Keratinocyte (primary cell): ENCODE measurements around the gene FGF1. TPM values are rescaled to one million over a fixed set of nuclear protein-coding genes. Genes with fewer than 3 reads are reported as not detected.

Source experiments
- DNase-seq: peaks from one replicate; pipeline ENCODE4 v3.0.0-alpha.2; 2011; ENCODE audit warnings: low read depth, missing footprints, low spot score
- FAIRE-seq: peaks from 2 replicates; lab custom pipeline; 2011; peaks lifted over from hg19 to GRCh38; lab: Jason Lieb, UNC
- H2AFZ ChIP-seq: 2 replicates; pipeline ENCODE4 v1.6.0; 2012; ENCODE audit warnings: low read length, control low read depth, inconsistent platforms; ENCODE audit not compliant: control insufficient read depth
- H3K27ac ChIP-seq: 2 replicates; pipeline ENCODE4 v1.5.1; 2011; ENCODE audit warnings: low read length; ENCODE audit not compliant: control insufficient read depth, insufficient read depth
- H3K27me3 ChIP-seq: 3 replicates; pipeline ENCODE4 v1.6.0; 2011; ENCODE audit warnings: low read length; ENCODE audit not compliant: control insufficient read depth, insufficient read depth; ENCODE audit errors: extremely low read depth
- H3K36me3 ChIP-seq, 2 experiments: 2 replicates in 1 of 2; 3 replicates in 1 of 2; pipeline ENCODE4 v1.5.1; 2011; ENCODE audit warnings: low read length in 2 of 2, mild to moderate bottlenecking in 1 of 2; ENCODE audit not compliant: control insufficient read depth in 2 of 2, insufficient read depth in 2 of 2; ENCODE audit errors: extremely low read depth in 1 of 2
- H3K4me1 ChIP-seq: 3 replicates; pipeline ENCODE4 v1.5.1; 2011; ENCODE audit warnings: low read length; ENCODE audit not compliant: control insufficient read depth, insufficient read depth; ENCODE audit errors: extremely low read depth
- H3K4me2 ChIP-seq: 3 replicates; pipeline ENCODE4 v1.6.0; 2011; ENCODE audit warnings: low read depth, low read length; ENCODE audit not compliant: control insufficient read depth, insufficient read depth; ENCODE audit errors: extremely low read depth
- H3K4me3 ChIP-seq, 3 experiments: fragments of 200-600 bp in 1 of 3; sonication (generic) in 1 of 3; 2 replicates in 2 of 3; 3 replicates in 1 of 3; pipeline ENCODE4 v1.5.1; 2011 to 2016; ENCODE audit warnings: low read length in 3 of 3, mild to moderate bottlenecking in 3 of 3, control low read depth in 2 of 3, inconsistent platforms in 1 of 3, low read depth in 1 of 3, mixed read lengths in 1 of 3, mixed run types in 1 of 3, moderate library complexity in 1 of 3; ENCODE audit not compliant: control insufficient read depth in 2 of 3, insufficient read depth in 2 of 3; ENCODE audit errors: extremely low read depth in 1 of 3
- H3K79me2 ChIP-seq: 2 replicates; pipeline ENCODE4 v1.6.0; 2012; ENCODE audit warnings: low read length; ENCODE audit not compliant: control insufficient read depth, insufficient read depth
- H3K9ac ChIP-seq: 3 replicates; pipeline ENCODE4 v1.6.0; 2011; ENCODE audit warnings: low read length; ENCODE audit not compliant: control insufficient read depth, insufficient read depth; ENCODE audit errors: extremely low read depth
- H3K9me1 ChIP-seq: 3 replicates; pipeline ENCODE4 v1.6.0; 2011; ENCODE audit warnings: low read length; ENCODE audit not compliant: control insufficient read depth, insufficient read depth; ENCODE audit errors: extremely low read depth
- H3K9me3 ChIP-seq: 2 replicates; pipeline ENCODE4 v1.5.1; 2012; ENCODE audit warnings: low read depth, low read length; ENCODE audit not compliant: control insufficient read depth
- H4K20me1 ChIP-seq: 3 replicates; pipeline ENCODE4 v1.6.0; 2011; ENCODE audit warnings: low read length; ENCODE audit not compliant: control insufficient read depth, insufficient read depth; ENCODE audit errors: extremely low read depth
- EZH2 ChIP-seq: IDR thresholded peaks from one replicate; pipeline ENCODE4 v1.6.1; 2012; ENCODE audit warnings: inconsistent platforms, mild to moderate bottlenecking, low read length, moderate library complexity
- dilution Hi-C: fragments of 300-500 bp; cut with MboI; formaldehyde crosslinking; loops from one replicate; pipeline ENCODE4 v1.7.0; 2020; ENCODE audit warnings: low sequenced_read_pairs; ENCODE audit not compliant: extremely low pct_ligation_motif_present
- polyA plus RNA-seq, 5 experiments: library from polyadenylated mRNA; depleted of rRNA in 3 of 5; stranded (reverse) in 3 of 5; stranded (forward) in 1 of 5; unstranded in 1 of 5; fragments of >200 nt; gene quantifications; 1 replicate in 1 of 5; 2 replicates in 3 of 5; 3 replicates in 1 of 5; pipeline versions ENCODE4 v1.2.1 to v1.2.3, GENCODE V29; 2011 to 2012; ENCODE audit warnings: missing spikeins in 2 of 5, low read depth in 1 of 5, low replicate concordance in 1 of 5
- TF ChIP-seq, protein P1 (sequence below), 3 experiments: IDR thresholded peaks in 1 of 3; conservative IDR thresholded peaks in 1 of 3; optimal IDR thresholded peaks in 1 of 3; 2 replicates in 2 of 3; 3 replicates in 1 of 3; pipeline versions ENCODE3 to v1.5.1; 2011; ENCODE audit warnings: low read length in 3 of 3, mild to moderate bottlenecking in 3 of 3, moderate library complexity in 2 of 3, control low read depth in 1 of 3, inconsistent platforms in 1 of 3; ENCODE audit not compliant: insufficient read depth in 2 of 3; ENCODE audit errors: extremely low read depth in 1 of 3

Gene FGF1
- polyA plus RNA-seq, 1 donor (not counting 4 experiments of a cell fraction or from before 2014, with no cell fraction given): 2.4 TPM

- Histone ChIP-seq H4K20me1 (no peaks in the 10 kb centered on the region), H3K9me1 (no peaks in the 10 kb centered on the region), H3K4me2 (no peak overlapping the region), H3K27me3 (no peaks in the 10 kb centered on the region), H3K4me1 (peaks cover 20% of the 10 kb centered on the region), H3K79me2 (no peaks in the 10 kb centered on the region), H2AFZ (no peak overlapping the region), H3K9me3 (no peaks in the 10 kb centered on the region), H3K9ac (no peak overlapping the region), H3K4me3 (no peak overlapping the region), H3K36me3 (no peaks in the 10 kb centered on the region), H3K27ac (no peak overlapping the region)
- no peak for FAIRE-seq
- no peak for DNase-seq
- dilution Hi-C loops: no loop called here
- TF ChIP-seq, protein P1, sequence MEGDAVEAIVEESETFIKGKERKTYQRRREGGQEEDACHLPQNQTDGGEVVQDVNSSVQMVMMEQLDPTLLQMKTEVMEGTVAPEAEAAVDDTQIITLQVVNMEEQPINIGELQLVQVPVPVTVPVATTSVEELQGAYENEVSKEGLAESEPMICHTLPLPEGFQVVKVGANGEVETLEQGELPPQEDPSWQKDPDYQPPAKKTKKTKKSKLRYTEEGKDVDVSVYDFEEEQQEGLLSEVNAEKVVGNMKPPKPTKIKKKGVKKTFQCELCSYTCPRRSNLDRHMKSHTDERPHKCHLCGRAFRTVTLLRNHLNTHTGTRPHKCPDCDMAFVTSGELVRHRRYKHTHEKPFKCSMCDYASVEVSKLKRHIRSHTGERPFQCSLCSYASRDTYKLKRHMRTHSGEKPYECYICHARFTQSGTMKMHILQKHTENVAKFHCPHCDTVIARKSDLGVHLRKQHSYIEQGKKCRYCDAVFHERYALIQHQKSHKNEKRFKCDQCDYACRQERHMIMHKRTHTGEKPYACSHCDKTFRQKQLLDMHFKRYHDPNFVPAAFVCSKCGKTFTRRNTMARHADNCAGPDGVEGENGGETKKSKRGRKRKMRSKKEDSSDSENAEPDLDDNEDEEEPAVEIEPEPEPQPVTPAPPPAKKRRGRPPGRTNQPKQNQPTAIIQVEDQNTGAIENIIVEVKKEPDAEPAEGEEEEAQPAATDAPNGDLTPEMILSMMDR (optimal IDR thresholded peaks at IDR 0.05 in 1 of 3, IDR thresholded peaks at IDR 0.05 in 1 of 3, conservative IDR thresholded peaks at IDR 0.05 in 1 of 3; ENCODE audit: extremely low read depth in 1 of 3, insufficient read depth in 2 of 3, low read length in 3 of 3): no peak
- TF ChIP-seq EZH2: no peak
These were observed 80.3 kb downstream of the FGF1 start for GRCh38 chr5:142605611-142606010.

DNA sequence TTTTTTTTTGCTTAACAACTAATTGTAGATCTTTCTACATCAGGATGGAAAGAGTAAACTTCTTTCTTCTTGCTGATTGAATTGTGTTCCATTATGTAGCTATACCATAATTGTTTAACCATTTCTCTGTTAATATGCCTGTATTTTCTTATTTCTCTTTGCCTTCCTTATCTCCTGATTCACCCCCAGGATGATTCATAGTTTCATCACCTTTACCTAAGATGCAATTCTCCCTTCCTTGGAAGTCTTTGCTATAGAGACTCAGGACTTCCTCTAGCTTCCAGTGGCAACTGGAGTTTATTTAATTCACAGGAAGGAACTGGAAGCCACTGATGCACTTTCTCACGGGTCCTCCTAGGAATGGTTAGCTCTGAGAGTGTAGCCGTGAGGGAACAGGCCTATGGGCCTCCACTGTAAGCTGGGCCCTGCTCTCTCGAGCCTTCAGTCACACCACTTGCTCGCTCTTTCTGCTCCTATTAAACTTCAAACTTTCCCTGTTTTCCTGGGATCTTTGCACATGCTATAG is 83.1 kb downstream of the FGF1 start:
- Histone ChIP-seq H3K27me3 (no peaks in the 10 kb centered on the region), H3K4me1 (peaks cover 25% of the 10 kb centered on the region), H3K27ac (peak overlapping the region; percentile 75), H3K9ac (peak overlapping the region; percentile 29), H2AFZ (peak overlapping the region; percentile 72), H3K4me2 (peak overlapping the region; percentile 59), H3K79me2 (no peaks in the 10 kb centered on the region), H4K20me1 (no peaks in the 10 kb centered on the region), H3K9me3 (no peaks in the 10 kb centered on the region), H3K4me3 (no peak overlapping the region), H3K9me1 (no peaks in the 10 kb centered on the region), H3K36me3 (no peaks in the 10 kb centered on the region)
- DNase-seq (no peak), FAIRE-seq (peak; percentile 9)
- TF ChIP-seq EZH2: no peak
- TF ChIP-seq, protein P1 (optimal IDR thresholded peaks at IDR 0.05 in 1 of 3, IDR thresholded peaks at IDR 0.05 in 1 of 3, conservative IDR thresholded peaks at IDR 0.05 in 1 of 3; ENCODE audit: extremely low read depth in 1 of 3, insufficient read depth in 2 of 3, low read length in 3 of 3): no peak
- dilution Hi-C loops: no loop called here
